H9 (cell line): ENCODE data around the gene WDR83. TPM values are rescaled to one million over a fixed set of nuclear protein-coding genes. Genes with fewer than 3 reads are reported as not detected.

Source experiments
- DNase-seq: peaks from one replicate; pipeline ENCODE4 v3.0.0-alpha.2; 2017
- H2AFZ ChIP-seq: one replicate; pipeline ENCODE4 v1.6.1; 2013; ENCODE audit warnings: mild to moderate bottlenecking, low read length, control low read depth, moderate library complexity
- H2AK5ac ChIP-seq: 2 replicates; pipeline ENCODE4 v1.6.1; 2013; ENCODE audit warnings: low read length, control low read depth, mixed read lengths; ENCODE audit not compliant: insufficient read length
- H2BK120ac ChIP-seq: one replicate; pipeline ENCODE4 v1.6.1; 2013; ENCODE audit warnings: low read depth, mild to moderate bottlenecking, low read length, control low read depth, inconsistent platforms; ENCODE audit not compliant: poor library complexity, severe bottlenecking
- H2BK12ac ChIP-seq: 2 replicates; pipeline ENCODE4 v1.6.1; 2013; ENCODE audit warnings: low read length, control low read depth, mixed read lengths, low read depth; ENCODE audit not compliant: insufficient read length
- H2BK15ac ChIP-seq: 2 replicates; pipeline ENCODE4 v1.6.1; 2013; ENCODE audit warnings: low read depth, low read length, control low read depth
- H2BK20ac ChIP-seq: one replicate; pipeline ENCODE4 v1.6.1; 2013; ENCODE audit warnings: low read depth, mild to moderate bottlenecking, low read length, control low read depth, inconsistent platforms; ENCODE audit not compliant: poor library complexity, severe bottlenecking
- H2BK5ac ChIP-seq: 2 replicates; pipeline ENCODE4 v1.6.1; 2013; ENCODE audit warnings: low read length, control low read depth, mixed read lengths; ENCODE audit not compliant: insufficient read length
- H3K14ac ChIP-seq: 2 replicates; pipeline ENCODE4 v1.6.1; 2013; ENCODE audit warnings: low read length, control low read depth; ENCODE audit not compliant: insufficient read depth
- H3K18ac ChIP-seq: 2 replicates; pipeline ENCODE4 v1.6.1; 2013; ENCODE audit warnings: low read depth, mild to moderate bottlenecking, mixed read lengths, low read length, control low read depth; ENCODE audit not compliant: insufficient read length
- H3K23ac ChIP-seq: 2 replicates; pipeline ENCODE4 v1.6.1; 2013; ENCODE audit warnings: low read length, control low read depth, mixed read lengths, low read depth; ENCODE audit not compliant: insufficient read length
- H3K23me2 ChIP-seq: 2 replicates; pipeline ENCODE4 v1.6.1; 2013; ENCODE audit warnings: low read depth, mild to moderate bottlenecking, mixed read lengths, low read length, control low read depth; ENCODE audit not compliant: insufficient read length, poor library complexity, severe bottlenecking
- H3K27ac ChIP-seq: 2 replicates; pipeline ENCODE4 v1.5.1; 2013; ENCODE audit warnings: low read length, control low read depth, mixed read lengths, low read depth; ENCODE audit not compliant: insufficient read length
- H3K27me3 ChIP-seq: 2 replicates; pipeline ENCODE4 v1.6.1; 2013; ENCODE audit warnings: low read length, control low read depth, inconsistent platforms; ENCODE audit not compliant: insufficient read depth
- H3K4ac ChIP-seq: 2 replicates; pipeline ENCODE4 v1.6.1; 2013; ENCODE audit warnings: low read depth, mild to moderate bottlenecking, control low read depth, inconsistent platforms, low read length, moderate library complexity
- H3K4me1 ChIP-seq: 2 replicates; pipeline ENCODE4 v1.6.1; 2013; ENCODE audit warnings: low read length, control low read depth, inconsistent platforms; ENCODE audit not compliant: insufficient read depth
- H3K4me2 ChIP-seq: 2 replicates; pipeline ENCODE4 v1.6.1; 2013; ENCODE audit warnings: low read length, control low read depth, mixed read lengths; ENCODE audit not compliant: insufficient read length, insufficient read depth
- H3K56ac ChIP-seq: 2 replicates; pipeline ENCODE4 v1.6.1; 2013; ENCODE audit warnings: low read depth, mild to moderate bottlenecking, mixed read lengths, low read length, control low read depth; ENCODE audit not compliant: insufficient read length
- H3K79me1 ChIP-seq: 2 replicates; pipeline ENCODE4 v1.6.1; 2013; ENCODE audit warnings: low read depth, mild to moderate bottlenecking, moderate library complexity, low read length, control low read depth, inconsistent platforms; ENCODE audit not compliant: insufficient read depth, poor library complexity, severe bottlenecking
- H3K79me2 ChIP-seq: 2 replicates; pipeline ENCODE4 v1.6.1; 2013; ENCODE audit warnings: low read length, control low read depth, inconsistent platforms; ENCODE audit not compliant: insufficient read depth
- H3K9ac ChIP-seq: 2 replicates; pipeline ENCODE4 v1.6.1; 2013; ENCODE audit warnings: low read length, control low read depth, mixed read lengths; ENCODE audit not compliant: insufficient read length; ENCODE audit errors: extremely low read depth
- H3K9me3 ChIP-seq: one replicate; pipeline ENCODE4 v1.6.1; 2013; ENCODE audit warnings: low read depth, low read length, inconsistent platforms; ENCODE audit not compliant: control insufficient read depth
- H3T11ph ChIP-seq: one replicate; pipeline ENCODE4 v1.6.1; 2013; ENCODE audit warnings: mild to moderate bottlenecking, low read length, control low read depth, inconsistent platforms
- H4K20me1 ChIP-seq: one replicate; pipeline ENCODE4 v1.6.1; 2013; ENCODE audit not compliant: control insufficient read depth, insufficient read length, insufficient read depth
- H4K5ac ChIP-seq: 2 replicates; pipeline ENCODE4 v1.6.1; 2013; ENCODE audit warnings: low read depth, mild to moderate bottlenecking, mixed read lengths, low read length, control low read depth; ENCODE audit not compliant: insufficient read length
- H4K8ac ChIP-seq: replicated peaks from 2 replicates; pipeline ENCODE4 v1.6.1; 2013; ENCODE audit warnings: low read length, control low read depth, mixed read lengths, low read depth; ENCODE audit not compliant: insufficient read length
- H4K91ac ChIP-seq: 2 replicates; pipeline ENCODE4 v1.6.1; 2013; ENCODE audit warnings: low read depth, mild to moderate bottlenecking, moderate library complexity, mixed read lengths, low read length, control low read depth; ENCODE audit not compliant: insufficient read length
- H3K27ac Mint-ChIP-seq, 3 experiments: 2 replicates in 2 of 3; 3 replicates in 1 of 3; pipeline ENCODE4 v1.8.0; 2020 to 2021; ENCODE audit warnings: mixed read lengths in 3 of 3, mild to moderate bottlenecking in 1 of 3, moderate library complexity in 1 of 3
- H3K27me3 Mint-ChIP-seq: 2 replicates; pipeline ENCODE4 v1.8.0; 2021; ENCODE audit warnings: low read depth, mild to moderate bottlenecking, moderate library complexity, mixed read lengths
- H3K36me3 Mint-ChIP-seq, 3 experiments: 2 replicates in 2 of 3; 3 replicates in 1 of 3; pipeline ENCODE4 v1.8.0; 2020 to 2021; ENCODE audit warnings: low read depth in 3 of 3, mixed read lengths in 3 of 3; ENCODE audit not compliant: insufficient read depth in 1 of 3
- H3K4me1 Mint-ChIP-seq, 2 experiments: 2 replicates each; pipeline ENCODE4 v1.8.0; 2020; ENCODE audit warnings: mixed read lengths in 2 of 2
- H3K4me3 Mint-ChIP-seq, 2 experiments: 2 replicates in 1 of 2; 3 replicates in 1 of 2; pipeline ENCODE4 v1.8.0; 2020 to 2021; ENCODE audit warnings: mild to moderate bottlenecking in 2 of 2, mixed read lengths in 2 of 2, moderate library complexity in 1 of 2
- H3K9me3 Mint-ChIP-seq, 2 experiments: 2 replicates in 1 of 2; 3 replicates in 1 of 2; pipeline ENCODE4 v1.8.0; 2020; ENCODE audit warnings: mild to moderate bottlenecking in 2 of 2, mixed read lengths in 2 of 2, moderate library complexity in 1 of 2
- CTCF ChIP-seq: fragments of 200-600 bp; sonication (generic); conservative IDR thresholded peaks from 3 replicates; pipeline ENCODE4 v1.8.0; 2021; ENCODE audit warnings: antibody characterized with exemption, mild to moderate bottlenecking
- WGBS: extraction: QIAGEN DNeasy Blood & Tissue Kit; methylation state at CpG from one replicate; pipeline ENCODE4 v1.1.7; 2013; ENCODE audit warnings: missing lambda C conversion rate, low lambda C conversion rate, mixed read lengths; ENCODE audit not compliant: insufficient read length; ENCODE audit errors: extremely low coverage; 5-methylcytosine and 5-hydroxymethylcytosine counted together
- total RNA-seq: library from RNA; stranded (reverse); gene quantifications from 2 replicates; pipeline ENCODE4 v1.2.1, GENCODE V29; 2021

Gene WDR83
- total RNA-seq, 1 experiment from 2014 or later, result 21.0 TPM

DNA sequence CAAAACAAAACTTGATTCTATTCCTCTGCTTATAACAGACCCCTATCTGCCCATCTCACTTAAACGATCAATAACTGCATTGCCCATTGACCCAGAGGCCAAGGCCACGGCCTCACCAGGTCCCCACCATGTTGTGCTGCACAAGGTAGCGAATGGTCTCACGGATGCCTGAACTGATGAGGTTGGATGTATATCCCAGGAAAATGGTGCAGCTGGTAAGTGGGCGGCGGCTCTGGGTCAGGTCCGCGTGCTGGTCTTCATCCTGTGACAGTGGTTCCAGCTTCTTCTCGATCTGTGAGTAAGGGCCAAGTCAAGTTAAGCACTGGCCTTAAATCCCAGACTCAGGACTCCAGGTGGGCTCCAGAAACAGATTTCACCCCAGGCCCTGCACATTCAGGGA is 13.4 kb downstream of the WDR83 start:
- Histone ChIP-seq H2BK20ac (no peak overlapping the region), H2AFZ (no peak overlapping the region)

More for the DNA sequence above, 13.4 kb downstream of the WDR83 start:
- no peak overlapping the region for H4K91ac ChIP-seq
- no peak overlapping the region for H2BK12ac ChIP-seq
- H2BK5ac ChIP-seq, result no peak overlapping the region
- H3K23ac ChIP-seq, result no peak overlapping the region
- no peaks in the 10 kb centered on the region for H3K79me2 ChIP-seq
- no peaks in the 10 kb centered on the region for H3K27me3 ChIP-seq
- no peak overlapping the region for H2BK15ac ChIP-seq
- no peaks in the 10 kb centered on the region for H4K20me1 ChIP-seq
- no peaks in the 10 kb centered on the region for H3K23me2 ChIP-seq
- H3K4ac ChIP-seq, result no peak overlapping the region
- no peak overlapping the region; a peak in 1 of 7 replicates for H3K27ac Mint-ChIP-seq
- no CpG with 5 or more reads among the region's 9 CpGs for WGBS
- no peak overlapping the region for H3K27ac ChIP-seq
- H3T11ph ChIP-seq, result no peak overlapping the region
- H3K36me3 Mint-ChIP-seq, result peaks cover 21 to 54% (median 43%) of the 10 kb centered on the region in 3 experiments
- peak overlapping the region; percentile 93 to 97 for H3K4me3 Mint-ChIP-seq
- no peak for TF ChIP-seq CTCF
- H3K18ac ChIP-seq, result no peak overlapping the region
- no peak overlapping the region for H4K5ac ChIP-seq
- no peak overlapping the region for H3K4me2 ChIP-seq
- no peak overlapping the region for H3K9ac ChIP-seq
- H3K79me1 ChIP-seq, result no peaks in the 10 kb centered on the region
- no peaks in the 10 kb centered on the region for H3K4me1 ChIP-seq
- H3K9me3 Mint-ChIP-seq, result peaks cover 0 to 2% of the 10 kb centered on the region in 2 experiments; a peak in 1 of 5 replicates
- peaks cover 2 to 16% of the 10 kb centered on the region in 2 experiments; a peak in 3 of 4 replicates for H3K4me1 Mint-ChIP-seq
- no peak overlapping the region for H3K14ac ChIP-seq
- H2BK120ac ChIP-seq, result no peak overlapping the region
- H3K9me3 ChIP-seq, result no peaks in the 10 kb centered on the region
- H4K8ac ChIP-seq, result no peak overlapping the region
- no peak overlapping the region for H2AK5ac ChIP-seq
- H3K56ac ChIP-seq, result no peak overlapping the region
- no peaks in the 10 kb centered on the region; the same call in 1 of the 2 replicates for H3K27me3 Mint-ChIP-seq
- no peak for DNase-seq
